ENCODE data around the gene DPF3. TPM values are rescaled to one million over a fixed set of nuclear protein-coding genes. Genes with fewer than 3 reads are reported as not detected.

DPF3 gene
- total and polyA plus RNA-seq, 9 of the 15 experiments (the other 6 are each of a cell fraction or from before 2014, with no cell fraction given): 0.21 to 4.9 (median 1.2) TPM

DNA sequence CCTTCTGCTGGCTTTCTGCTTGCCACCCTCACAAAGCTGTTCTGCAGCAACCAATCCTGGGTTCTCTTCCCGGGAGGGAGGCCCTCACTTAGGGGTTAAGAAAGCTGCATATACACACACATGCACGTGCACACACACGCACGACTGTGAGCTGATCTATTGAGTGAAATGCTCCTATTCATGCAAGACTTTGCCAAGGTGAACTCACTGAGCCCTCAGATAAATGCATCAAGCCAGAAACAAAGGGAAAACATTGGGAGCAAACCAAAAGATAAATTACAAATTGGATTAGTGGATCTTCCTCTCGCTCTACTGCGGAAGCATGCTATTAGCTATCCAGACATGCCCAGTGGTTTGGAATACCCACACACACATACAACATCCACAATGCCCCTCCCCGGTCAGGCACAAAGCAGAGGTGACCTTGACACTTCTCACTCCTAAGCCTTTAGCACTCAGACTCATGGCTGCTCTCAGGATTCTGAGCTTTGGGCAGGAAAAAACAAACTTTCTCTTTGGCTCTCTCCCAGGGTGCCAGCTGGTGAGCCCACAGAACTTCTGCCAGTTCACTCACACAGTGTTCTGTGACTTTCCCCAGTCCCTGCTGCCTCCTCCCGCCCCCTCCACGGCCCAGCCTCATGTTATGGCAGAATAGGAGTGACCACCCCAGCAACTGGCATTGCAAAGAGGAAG lies 320.0 kb downstream of the DPF3 start (continued):
- TF ChIP-seq, protein P1, sequence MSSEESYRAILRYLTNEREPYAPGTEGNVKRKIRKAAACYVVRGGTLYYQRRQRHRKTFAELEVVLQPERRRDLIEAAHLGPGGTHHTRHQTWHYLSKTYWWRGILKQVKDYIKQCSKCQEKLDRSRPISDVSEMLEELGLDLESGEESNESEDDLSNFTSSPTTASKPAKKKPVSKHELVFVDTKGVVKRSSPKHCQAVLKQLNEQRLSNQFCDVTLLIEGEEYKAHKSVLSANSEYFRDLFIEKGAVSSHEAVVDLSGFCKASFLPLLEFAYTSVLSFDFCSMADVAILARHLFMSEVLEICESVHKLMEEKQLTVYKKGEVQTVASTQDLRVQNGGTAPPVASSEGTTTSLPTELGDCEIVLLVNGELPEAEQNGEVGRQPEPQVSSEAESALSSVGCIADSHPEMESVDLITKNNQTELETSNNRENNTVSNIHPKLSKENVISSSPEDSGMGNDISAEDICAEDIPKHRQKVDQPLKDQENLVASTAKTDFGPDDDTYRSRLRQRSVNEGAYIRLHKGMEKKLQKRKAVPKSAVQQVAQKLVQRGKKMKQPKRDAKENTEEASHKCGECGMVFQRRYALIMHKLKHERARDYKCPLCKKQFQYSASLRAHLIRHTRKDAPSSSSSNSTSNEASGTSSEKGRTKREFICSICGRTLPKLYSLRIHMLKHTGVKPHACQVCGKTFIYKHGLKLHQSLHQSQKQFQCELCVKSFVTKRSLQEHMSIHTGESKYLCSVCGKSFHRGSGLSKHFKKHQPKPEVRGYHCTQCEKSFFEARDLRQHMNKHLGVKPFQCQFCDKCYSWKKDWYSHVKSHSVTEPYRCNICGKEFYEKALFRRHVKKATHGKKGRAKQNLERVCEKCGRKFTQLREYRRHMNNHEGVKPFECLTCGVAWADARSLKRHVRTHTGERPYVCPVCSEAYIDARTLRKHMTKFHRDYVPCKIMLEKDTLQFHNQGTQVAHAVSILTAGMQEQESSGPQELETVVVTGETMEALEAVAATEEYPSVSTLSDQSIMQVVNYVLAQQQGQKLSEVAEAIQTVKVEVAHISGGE (CRISPR knock-in tag; IDR thresholded peaks at IDR 0.05): no peak
- TF ChIP-seq FIP1L1 (IDR thresholded peaks at IDR 0.05; ENCODE audit: low read depth, low read length, poor library complexity, severe bottlenecking) (no peak), ZNF134 (CRISPR knock-in tag; conservative IDR thresholded peaks at IDR 0.05) (no peak), RB1 (IDR thresholded peaks at IDR 0.05; ENCODE audit: low read depth) (no peak), NFIX (CRISPR knock-in tag; IDR thresholded peaks at IDR 0.05; ENCODE audit: low read depth) (no peak), MAFK (IDR thresholded peaks at IDR 0.05; ENCODE audit: low read length) (no peak)
- TF ChIP-seq, protein P2, sequence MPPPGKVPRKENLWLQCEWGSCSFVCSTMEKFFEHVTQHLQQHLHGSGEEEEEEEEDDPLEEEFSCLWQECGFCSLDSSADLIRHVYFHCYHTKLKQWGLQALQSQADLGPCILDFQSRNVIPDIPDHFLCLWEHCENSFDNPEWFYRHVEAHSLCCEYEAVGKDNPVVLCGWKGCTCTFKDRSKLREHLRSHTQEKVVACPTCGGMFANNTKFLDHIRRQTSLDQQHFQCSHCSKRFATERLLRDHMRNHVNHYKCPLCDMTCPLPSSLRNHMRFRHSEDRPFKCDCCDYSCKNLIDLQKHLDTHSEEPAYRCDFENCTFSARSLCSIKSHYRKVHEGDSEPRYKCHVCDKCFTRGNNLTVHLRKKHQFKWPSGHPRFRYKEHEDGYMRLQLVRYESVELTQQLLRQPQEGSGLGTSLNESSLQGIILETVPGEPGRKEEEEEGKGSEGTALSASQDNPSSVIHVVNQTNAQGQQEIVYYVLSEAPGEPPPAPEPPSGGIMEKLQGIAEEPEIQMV (tag; conservative IDR thresholded peaks at IDR 0.05; ENCODE audit: low read depth): no peak
- TF ChIP-seq, protein P3, sequence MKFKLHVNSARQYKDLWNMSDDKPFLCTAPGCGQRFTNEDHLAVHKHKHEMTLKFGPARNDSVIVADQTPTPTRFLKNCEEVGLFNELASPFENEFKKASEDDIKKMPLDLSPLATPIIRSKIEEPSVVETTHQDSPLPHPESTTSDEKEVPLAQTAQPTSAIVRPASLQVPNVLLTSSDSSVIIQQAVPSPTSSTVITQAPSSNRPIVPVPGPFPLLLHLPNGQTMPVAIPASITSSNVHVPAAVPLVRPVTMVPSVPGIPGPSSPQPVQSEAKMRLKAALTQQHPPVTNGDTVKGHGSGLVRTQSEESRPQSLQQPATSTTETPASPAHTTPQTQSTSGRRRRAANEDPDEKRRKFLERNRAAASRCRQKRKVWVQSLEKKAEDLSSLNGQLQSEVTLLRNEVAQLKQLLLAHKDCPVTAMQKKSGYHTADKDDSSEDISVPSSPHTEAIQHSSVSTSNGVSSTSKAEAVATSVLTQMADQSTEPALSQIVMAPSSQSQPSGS (CRISPR knock-in tag; IDR thresholded peaks at IDR 0.05): no peak

Small RNAs within 50 kb of the gene (small RNA-seq; reads per million reads assigned to genes)
- not detected for gene RF00019

Other genes with a start within 250 kb of the DPF3 start
- 21.4 and 31.3 TPM in 2 replicates for gene DCAF4, start 32.4 kb upstream of the DPF3 start, total RNA-seq (2014; rRNA removed)
- 18.8 and 22.9 TPM in 2 replicates for gene DCAF4, start 32.4 kb upstream of the DPF3 start, total RNA-seq (2014; rRNA removed; fragmentation: Illumina TruSeq; extraction: Trizol)
- 19.6 and 20.4 TPM in 2 replicates for gene DCAF4, start 32.4 kb upstream of the DPF3 start, total RNA-seq (2015; rRNA removed; fragmentation: Illumina TruSeq; extraction: Trizol)
- gene DCAF4, start 32.4 kb upstream of the DPF3 start, total RNA-seq (2021): 27.9 and 28.2 TPM in 2 replicates
- gene DCAF4, start 32.4 kb upstream of the DPF3 start, polyA plus RNA-seq (2011; rRNA removed): 26.9 and 31.8 TPM in 2 replicates
- 40.3 and 49.2 TPM in 2 replicates for gene DCAF4, start 32.4 kb upstream of the DPF3 start, polyA plus RNA-seq (2014; fragmentation: Illumina TruSeq; extraction: Trizol)
- gene DCAF4, start 32.4 kb upstream of the DPF3 start, polyA plus RNA-seq (2014; fragmentation: Nextera tagmentation; extraction: Ambion mirVana): 1 to 10 TPM; 2.7 to 3.8 TPM
- gene DCAF4, start 32.4 kb upstream of the DPF3 start, polyA plus RNA-seq (2014; rRNA removed): 27.9 and 34.6 TPM in 2 replicates
- 2.4 and 5.5 TPM in 2 replicates for gene ZFYVE1, start 133.0 kb upstream of the DPF3 start, total RNA-seq (2014; rRNA removed)
- 2.8 and 3.0 TPM in 2 replicates for gene ZFYVE1, start 133.0 kb upstream of the DPF3 start, total RNA-seq (2014; rRNA removed; fragmentation: Illumina TruSeq; extraction: Trizol)
- 2.4 and 2.5 TPM in 2 replicates for gene ZFYVE1, start 133.0 kb upstream of the DPF3 start, total RNA-seq (2015; rRNA removed; fragmentation: Illumina TruSeq; extraction: Trizol)
- 3.2 and 4.9 TPM in 2 replicates for gene ZFYVE1, start 133.0 kb upstream of the DPF3 start, total RNA-seq (2021)
- gene ZFYVE1, start 133.0 kb upstream of the DPF3 start, polyA plus RNA-seq (2011; rRNA removed): 4.4 and 5.0 TPM in 2 replicates
- 3.1 and 3.4 TPM in 2 replicates for gene ZFYVE1, start 133.0 kb upstream of the DPF3 start, polyA plus RNA-seq (2014; fragmentation: Illumina TruSeq; extraction: Trizol)
- gene ZFYVE1, start 133.0 kb upstream of the DPF3 start, polyA plus RNA-seq (2014; fragmentation: Nextera tagmentation; extraction: Ambion mirVana): 1 to 10 TPM in 1 of 2 experiments, under 1 TPM in 1; 0.62 to 1.1 TPM
- 3.9 and 4.4 TPM in 2 replicates for gene ZFYVE1, start 133.0 kb upstream of the DPF3 start, polyA plus RNA-seq (2014; rRNA removed)
- gene RBM25, start 164.4 kb upstream of the DPF3 start, total RNA-seq (2014; rRNA removed): 32.2 and 34.6 TPM in 2 replicates
- 48.1 and 55.6 TPM in 2 replicates for gene RBM25, start 164.4 kb upstream of the DPF3 start, total RNA-seq (2014; rRNA removed; fragmentation: Illumina TruSeq; extraction: Trizol)
- gene RBM25, start 164.4 kb upstream of the DPF3 start, total RNA-seq (2015; rRNA removed; fragmentation: Illumina TruSeq; extraction: Trizol): 59.8 and 64.4 TPM in 2 replicates
- 47.3 and 51.4 TPM in 2 replicates for gene RBM25, start 164.4 kb upstream of the DPF3 start, total RNA-seq (2021)
- 28.8 and 38.1 TPM in 2 replicates for gene RBM25, start 164.4 kb upstream of the DPF3 start, polyA plus RNA-seq (2011; rRNA removed)
- gene RBM25, start 164.4 kb upstream of the DPF3 start, polyA plus RNA-seq (2014; fragmentation: Illumina TruSeq; extraction: Trizol): 64.4 and 80.1 TPM in 2 replicates
- 10 to 100 TPM; 28.6 to 36.7 TPM for gene RBM25, start 164.4 kb upstream of the DPF3 start, polyA plus RNA-seq (2014; fragmentation: Nextera tagmentation; extraction: Ambion mirVana)
- gene RBM25, start 164.4 kb upstream of the DPF3 start, polyA plus RNA-seq (2014; rRNA removed): 46.2 and 58.8 TPM in 2 replicates
- 15.0 and 15.3 TPM in 2 replicates for gene PSEN1, start 242.4 kb upstream of the DPF3 start, total RNA-seq (2014; rRNA removed)
- gene PSEN1, start 242.4 kb upstream of the DPF3 start, total RNA-seq (2014; rRNA removed; fragmentation: Illumina TruSeq; extraction: Trizol): 14.3 and 16.2 TPM in 2 replicates
- gene PSEN1, start 242.4 kb upstream of the DPF3 start, total RNA-seq (2015; rRNA removed; fragmentation: Illumina TruSeq; extraction: Trizol): 14.6 and 14.8 TPM in 2 replicates
- 18.7 and 22.2 TPM in 2 replicates for gene PSEN1, start 242.4 kb upstream of the DPF3 start, total RNA-seq (2021)
- gene PSEN1, start 242.4 kb upstream of the DPF3 start, polyA plus RNA-seq (2011; rRNA removed): 9.9 and 10.8 TPM in 2 replicates
- gene PSEN1, start 242.4 kb upstream of the DPF3 start, polyA plus RNA-seq (2014; fragmentation: Illumina TruSeq; extraction: Trizol): 20.1 and 25.2 TPM in 2 replicates
- gene PSEN1, start 242.4 kb upstream of the DPF3 start, polyA plus RNA-seq (2014; fragmentation: Nextera tagmentation; extraction: Ambion mirVana): 10 to 100 TPM in 1 of 2 experiments, 1 to 10 TPM in 1; 6.5 to 13.7 TPM
- 12.7 and 13.9 TPM in 2 replicates for gene PSEN1, start 242.4 kb upstream of the DPF3 start, polyA plus RNA-seq (2014; rRNA removed)

Data from K562 (cell line).